Stimulated activated CD4-positive, alpha-beta T cell treated with anti-CD3 and anti-CD28 coated beads, Interleukin-12 subunit alpha, Interleukin-12 subunit beta, amount 100 ng/mL, for 48 hours (primary cell): ENCODE results near the gene LAMA3.

Source experiments
- DNase-seq, 3 donors: peaks; one replicate each; pipeline ENCODE4 v3.0.0-alpha.2; 2020; ENCODE audit warnings: low read depth in 2 of 3, low spot score in 1 of 3

LAMA3 gene

DNA sequence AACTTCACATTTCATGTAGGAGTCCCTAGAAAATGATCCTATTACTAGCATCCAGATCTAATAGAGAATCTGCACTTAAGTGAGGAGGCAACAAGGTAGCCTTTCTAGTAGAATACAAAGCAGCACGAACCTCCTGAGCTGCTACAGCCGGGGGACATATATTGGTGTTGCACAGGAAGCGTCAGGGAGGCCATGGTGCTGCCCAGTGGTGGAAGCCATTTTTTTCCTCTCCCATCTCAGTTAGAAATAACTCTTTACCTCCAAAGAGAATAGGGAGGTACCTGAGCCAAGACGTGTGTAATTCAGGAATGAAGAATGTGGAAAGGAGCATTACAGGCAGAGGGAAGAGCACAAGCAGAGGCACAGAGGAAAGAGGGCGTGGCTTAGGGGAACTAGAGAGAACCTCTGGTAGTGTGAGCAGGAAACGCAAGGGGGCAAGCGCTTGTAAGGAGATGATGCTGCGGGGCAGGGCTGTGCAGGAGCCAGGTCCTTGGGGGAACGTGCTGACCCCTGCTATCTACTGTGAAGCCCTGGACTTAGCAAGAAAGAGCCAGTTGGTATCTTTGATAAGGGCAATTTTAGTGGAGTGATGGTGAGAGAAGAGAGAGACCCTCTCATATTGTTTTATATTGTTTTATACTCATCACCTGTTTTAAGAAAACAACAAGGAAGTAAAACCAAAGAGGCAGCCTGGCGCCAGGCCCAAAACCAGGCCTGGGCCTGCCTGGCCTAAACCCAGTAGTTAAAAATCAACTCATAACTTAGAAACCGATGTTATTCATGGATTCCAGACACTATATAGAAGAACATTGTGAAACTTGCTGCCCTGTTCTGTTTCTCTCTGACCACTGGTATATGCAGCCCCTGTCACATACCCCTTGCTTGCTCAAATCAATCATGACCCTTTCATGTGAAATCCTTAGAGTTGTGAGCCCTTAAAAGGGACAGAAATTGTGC is 275.3 kb downstream of the LAMA3 start:
- DNase-seq: peak in 2 of 3 donors; percentile 17 to 42

DNA sequence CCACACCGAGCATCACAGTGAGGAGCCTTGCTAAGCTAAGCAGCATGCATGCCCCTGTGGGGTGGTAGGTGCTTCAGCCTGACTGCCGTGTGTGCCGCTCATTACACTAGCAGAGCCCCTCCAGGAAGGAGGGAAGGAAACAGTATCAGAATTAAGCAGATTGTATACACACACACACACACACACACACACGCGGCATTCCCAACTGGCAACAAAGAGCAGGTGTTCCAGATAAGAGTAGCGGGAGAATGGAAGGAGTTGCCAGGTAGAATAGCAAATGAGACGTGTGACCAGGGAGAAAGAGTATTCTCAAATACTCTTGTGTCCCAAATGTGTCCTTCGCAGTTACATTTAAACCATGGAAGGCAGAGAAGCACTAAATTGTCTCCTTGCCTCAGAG is 277.7 kb downstream of the LAMA3 start:
- DNase-seq: no peak

- no peak for DNase-seq
Measured at GRCh38 chr18:23967321-23968089, 278.3 kb downstream of the LAMA3 start.

DNA sequence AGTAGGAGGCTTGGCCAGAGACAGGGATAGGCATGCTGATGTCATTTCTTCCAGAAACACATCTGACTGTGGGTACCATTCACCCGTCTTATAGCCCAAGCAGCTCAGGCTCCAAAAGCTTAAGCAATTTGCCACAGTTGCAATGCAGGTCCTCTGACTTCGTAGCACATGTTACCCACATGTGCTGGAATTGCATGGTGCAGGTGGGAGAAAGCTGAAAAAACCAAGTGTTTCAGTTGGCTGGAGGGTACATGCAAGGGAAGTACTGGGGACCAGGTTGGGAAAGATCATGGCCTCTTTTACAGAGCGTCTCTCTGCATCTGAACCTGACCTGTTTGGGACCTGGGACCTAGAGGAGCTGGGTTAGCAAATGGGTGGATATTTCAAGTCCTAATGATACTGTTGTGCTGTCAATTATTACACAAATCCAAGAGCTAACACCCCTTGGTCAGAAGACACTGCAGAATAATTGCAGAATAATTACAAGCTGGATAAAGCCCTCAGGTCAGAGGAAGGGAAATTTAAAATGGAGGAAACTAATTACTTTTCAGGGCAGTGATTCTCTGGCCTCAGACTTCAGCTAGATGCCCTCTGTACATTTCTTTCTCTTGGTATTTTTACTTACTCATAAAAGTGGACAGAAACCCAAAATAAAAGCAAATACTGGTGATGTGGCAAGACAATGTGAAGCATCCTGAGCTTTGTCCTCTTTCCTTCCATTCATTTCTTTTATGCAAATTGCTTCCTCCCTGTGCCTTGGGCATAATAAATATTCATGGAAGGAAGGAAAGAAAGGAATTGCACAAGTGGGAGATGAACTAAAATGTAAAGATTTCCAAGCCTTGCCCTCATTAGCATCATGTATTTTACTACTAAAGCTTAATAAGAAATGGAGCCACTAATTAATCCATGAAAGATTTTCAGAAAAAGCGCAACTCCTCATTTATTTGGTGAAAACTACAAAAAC is 279.7 kb downstream of the LAMA3 start:
- no peak for DNase-seq

DNA sequence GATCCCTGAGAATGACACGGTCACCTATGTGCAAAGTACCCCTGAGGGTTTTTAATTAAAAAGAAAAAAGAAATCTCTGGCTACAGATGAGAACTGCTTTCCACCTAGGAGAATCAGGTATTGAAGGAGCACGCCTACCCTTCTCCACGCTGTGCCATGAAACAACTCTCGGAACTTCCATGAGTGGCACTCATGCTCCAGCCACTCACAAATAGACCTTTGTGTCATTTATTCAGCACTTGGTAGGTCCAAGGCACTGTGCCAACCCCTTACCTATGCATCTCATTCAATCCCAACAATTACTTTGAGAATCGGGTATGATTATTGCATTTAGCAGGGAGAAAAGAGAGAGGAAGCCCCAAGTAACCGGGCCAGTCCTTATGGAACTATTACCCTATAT is 280.4 kb downstream of the LAMA3 start:
- DNase-seq: no peak

DNA sequence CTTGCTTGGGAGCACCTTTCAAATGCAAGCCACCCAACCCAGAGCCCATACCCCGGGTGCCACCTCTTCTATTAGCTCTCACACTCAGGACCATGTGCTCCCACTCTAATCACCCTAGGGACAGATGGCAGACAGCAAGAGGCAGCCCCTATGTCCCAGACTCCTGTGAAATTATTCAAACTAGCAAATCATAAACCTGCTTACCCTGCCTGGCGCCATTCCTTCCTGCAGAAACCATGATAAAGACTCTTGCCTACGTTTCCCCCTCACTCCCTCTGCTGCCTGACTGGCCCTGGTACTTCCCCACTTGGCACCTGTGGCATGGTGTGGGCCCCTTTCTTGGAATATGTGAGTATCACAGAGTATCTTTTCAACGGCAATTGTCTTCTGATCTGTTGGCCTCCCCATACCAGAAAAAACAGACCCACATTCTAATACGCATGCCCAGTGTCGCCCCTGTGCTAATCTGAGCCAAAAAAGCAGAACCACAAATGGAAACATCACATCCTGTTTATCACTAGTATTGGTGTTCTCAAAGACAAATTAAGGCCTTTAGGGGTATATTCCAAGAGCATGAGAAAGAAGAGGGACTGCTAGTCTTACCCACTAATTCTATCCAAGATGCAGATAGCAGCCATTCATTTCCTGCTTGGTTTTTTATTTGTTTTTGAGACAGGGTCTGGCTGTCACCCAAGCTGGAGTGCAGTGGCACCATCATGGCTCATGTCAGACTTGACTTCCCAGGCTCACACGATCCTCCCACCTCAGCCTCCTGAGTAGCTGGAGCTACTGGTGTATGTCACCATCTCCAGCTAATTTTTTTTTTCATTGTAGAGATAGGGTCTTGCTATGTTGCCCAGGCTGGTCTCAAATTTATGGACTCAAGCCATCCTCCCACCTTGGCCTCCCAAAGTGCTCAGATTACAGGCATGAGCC is 281.2 kb downstream of the LAMA3 start:
- DNase-seq: peak in 2 of 3 donors; percentile 27 to 33

- DNase-seq: no peak
Measured at GRCh38 chr18:23971097-23971440, 281.8 kb downstream of the LAMA3 start.

DNA sequence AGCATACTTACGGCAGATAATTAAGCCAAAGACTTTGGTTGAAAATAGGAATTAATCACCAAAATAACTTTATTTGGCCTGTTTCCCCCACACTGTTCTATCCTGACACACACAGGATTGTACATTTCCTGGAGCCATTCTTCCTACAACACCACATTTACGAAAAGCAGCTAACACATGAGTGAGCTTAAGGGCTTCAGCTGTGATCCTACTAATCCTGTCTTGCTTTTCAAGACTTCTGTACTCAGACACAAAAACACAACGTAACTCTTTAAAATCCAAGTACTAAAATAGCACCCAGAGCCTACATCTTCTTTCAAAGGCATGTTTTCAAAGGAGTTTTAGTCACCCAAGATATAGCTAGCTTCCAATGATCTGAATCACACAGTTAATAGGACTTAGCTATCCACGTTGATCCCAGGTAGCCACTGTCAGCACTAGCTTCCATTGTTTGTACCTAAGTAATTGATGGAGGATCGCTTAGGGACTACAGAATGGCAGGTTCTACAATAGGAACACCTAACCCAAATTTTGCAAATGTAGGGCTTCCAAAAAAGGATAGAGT is 282.5 kb downstream of the LAMA3 start:
- DNase-seq: no peak

DNA sequence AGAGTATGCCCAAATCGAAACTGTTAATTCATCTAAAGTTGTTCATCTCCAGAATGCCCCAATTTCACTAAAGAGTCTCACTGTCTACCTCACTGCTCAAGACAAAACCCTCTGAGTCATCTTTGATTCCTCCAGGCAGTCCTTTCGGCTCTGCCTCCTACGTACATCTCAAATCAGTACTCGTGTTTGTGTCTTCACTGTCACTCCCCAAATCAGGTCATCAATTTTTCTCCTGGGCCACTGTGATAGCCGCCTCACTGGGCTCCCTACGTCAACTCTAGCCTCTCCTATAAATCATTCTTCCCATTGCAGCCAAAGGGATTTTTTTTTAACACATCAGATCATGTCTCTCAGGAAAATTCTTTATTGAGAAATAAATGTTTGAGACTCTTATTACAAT is 283.2 kb downstream of the LAMA3 start:
- peak in 1 of 3 donors; percentile 24 for DNase-seq

DNA sequence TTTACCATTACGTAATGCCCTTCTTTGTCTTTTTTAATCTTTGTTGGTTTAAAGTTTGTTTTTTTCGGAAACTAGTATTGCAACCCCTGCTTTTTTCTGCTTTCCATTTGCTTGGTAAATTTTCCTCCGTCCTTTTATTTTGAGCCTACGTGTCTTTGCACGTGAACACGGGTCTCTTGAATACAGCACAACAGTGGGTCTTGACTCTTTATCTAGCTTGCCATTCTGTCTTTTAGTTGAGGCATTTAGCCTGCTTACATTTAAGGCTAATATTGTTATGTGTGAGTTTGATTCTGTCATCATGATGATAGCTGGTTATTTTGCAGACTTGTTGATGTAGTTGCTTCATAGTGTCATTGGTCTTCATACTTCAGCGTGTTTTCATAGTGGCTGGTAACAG is 287.9 kb downstream of the LAMA3 start:
- no peak for DNase-seq

DNA sequence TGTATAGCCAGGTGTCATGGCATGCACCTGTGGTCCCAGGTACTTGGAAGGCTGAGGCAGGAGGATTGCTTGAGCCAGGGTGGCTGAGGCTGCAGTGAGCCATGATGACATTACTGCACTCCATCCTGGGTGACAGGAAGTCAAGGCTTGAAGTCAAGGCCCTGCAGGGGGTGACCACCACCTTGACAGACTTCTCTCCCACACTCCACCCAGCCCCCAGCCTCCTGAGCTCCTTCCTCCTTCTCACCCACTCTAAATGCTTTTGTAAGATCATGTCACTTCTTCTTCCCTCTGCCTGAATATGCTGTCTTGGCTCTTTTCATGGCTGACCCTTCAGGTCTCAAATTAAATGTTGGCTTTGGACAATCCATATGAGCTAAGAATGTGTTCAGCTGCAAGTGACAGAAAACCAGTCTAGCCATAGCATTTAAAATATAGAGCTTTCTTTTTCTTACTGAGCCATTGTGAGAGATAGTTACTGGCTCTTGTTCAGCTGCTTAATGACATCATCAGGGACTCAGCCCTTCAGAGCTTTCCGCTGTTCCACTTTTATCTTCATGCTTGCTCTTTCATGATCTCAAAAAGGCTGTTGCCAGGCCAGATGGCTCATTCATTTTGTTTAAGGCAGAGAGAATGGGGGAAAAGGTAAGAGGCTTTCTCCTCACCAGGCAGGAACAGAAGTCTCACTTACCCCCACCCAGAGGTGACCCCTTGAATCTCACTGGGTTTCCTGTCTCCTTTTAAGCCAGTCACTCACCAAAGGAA is 288.6 kb downstream of the LAMA3 start:
- DNase-seq: no peak

DNA sequence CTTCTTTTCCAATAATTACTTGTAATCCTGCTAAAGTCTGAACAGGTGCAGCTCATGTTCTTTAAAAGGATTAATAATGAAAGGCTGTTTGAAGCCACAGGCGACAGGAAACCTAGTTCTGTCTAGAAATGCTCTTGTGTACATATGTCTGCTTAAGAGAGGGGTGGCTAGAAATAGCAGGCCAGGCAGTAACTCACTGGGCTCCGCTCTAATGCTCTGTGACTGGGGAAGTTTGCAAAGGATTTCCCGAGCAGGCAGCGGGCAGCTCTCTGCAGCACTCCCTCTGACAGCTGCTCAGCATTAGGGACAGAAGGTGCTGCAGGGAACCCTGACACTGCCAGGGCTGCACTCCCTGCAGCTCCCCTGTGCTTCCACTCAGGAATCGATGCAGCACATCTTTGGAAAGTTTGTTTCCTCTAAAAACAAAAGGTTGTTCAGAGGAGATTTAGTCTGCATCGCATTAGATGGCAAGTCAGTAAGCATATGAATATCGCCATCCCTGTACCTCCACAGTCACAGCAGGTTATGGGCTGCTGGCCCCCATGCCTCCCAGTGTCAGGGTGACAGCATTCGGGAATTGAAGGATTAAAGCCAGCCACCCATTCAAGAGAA is 292.2 kb downstream of the LAMA3 start:
- no peak for DNase-seq

DNA sequence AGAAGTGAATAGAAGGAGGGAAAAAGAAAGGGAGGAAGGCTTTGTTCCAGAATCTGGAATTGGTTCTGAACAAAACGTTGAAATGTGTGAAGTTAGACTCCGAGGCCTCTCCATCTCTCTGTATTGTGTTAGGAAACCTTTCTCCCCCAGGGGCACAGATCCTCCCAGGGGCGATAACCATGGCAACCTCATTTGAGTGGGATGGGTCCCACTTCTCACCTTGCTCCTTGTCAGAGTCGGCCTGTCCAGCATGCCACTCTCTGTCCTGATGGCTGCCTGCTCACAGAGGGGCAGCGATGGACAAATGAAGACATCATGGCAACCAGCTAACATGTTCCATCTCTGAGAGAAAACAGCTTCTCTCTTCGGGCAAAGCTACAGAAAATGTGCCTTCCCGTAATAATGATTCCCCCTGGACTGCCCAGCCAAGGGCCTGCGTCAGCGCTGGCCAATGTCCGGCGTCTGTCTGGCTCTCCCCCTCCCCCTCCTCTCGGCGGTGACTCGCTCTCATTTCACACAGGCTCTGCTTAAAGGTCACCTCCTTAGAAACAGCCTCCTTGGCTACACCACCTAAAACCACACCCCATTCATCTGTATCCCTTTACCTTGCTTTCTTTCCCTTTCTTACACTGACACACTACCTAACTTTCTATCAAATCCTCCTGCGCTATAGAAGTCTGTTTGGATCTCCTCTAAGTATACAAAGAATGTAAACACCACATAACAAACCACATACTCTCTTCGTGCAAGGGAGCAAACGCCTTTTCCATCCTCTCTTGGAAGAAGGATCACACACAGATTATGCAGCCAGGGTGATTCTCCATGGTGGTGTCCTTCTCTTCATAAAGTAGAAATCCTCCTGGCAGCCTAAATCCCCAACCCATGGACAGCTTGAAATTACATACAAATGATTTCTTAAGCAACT is 293.2 kb downstream of the LAMA3 start:
- DNase-seq: no peak

GRCh38 chr18:23983112-23983511 is 293.9 kb downstream of the LAMA3 start:
- no peak for DNase-seq

GRCh38 chr18:23986600-23987359 is 297.5 kb downstream of the LAMA3 start:
- no peak for DNase-seq

- DNase-seq: no peak
Measured at GRCh38 chr18:23990474-23991410, 301.5 kb downstream of the LAMA3 start.
